Kidney (tissue), 14 donors: ENCODE data around the gene DAND5. TPM values are rescaled to one million over a fixed set of nuclear protein-coding genes. Genes with fewer than 3 reads are reported as not detected.

Experiments used
- DNase-seq, 5 donors: peaks; one replicate each; pipeline ENCODE4 v3.0.0-alpha.2; 2013 to 2020
- FAIRE-seq: peaks from 2 replicates; lab custom pipeline; 2012; peaks lifted over from hg19 to GRCh38; lab: Jason Lieb, UNC
- H3K27ac ChIP-seq, 2 donors: one replicate each; pipeline ENCODE4 v1.7.0; 2013; ENCODE audit warnings: low read depth in 2 of 2, low read length in 2 of 2, inconsistent platforms in 1 of 2
- H3K27me3 ChIP-seq: one replicate; pipeline ENCODE4 v1.7.1; 2013; ENCODE audit warnings: low read length, inconsistent platforms; ENCODE audit not compliant: control insufficient read depth, insufficient read depth
- H3K36me3 ChIP-seq, 3 donors: one replicate each; pipeline versions ENCODE4 v1.7.0 to v1.7.1; 2013; ENCODE audit warnings: low read length in 3 of 3, control low read depth in 1 of 3, inconsistent platforms in 1 of 3; ENCODE audit not compliant: insufficient read depth in 3 of 3, control insufficient read depth in 2 of 3
- H3K4me1 ChIP-seq, 3 donors: one replicate each; pipeline versions ENCODE4 v1.7.0 to v1.7.1; 2013; ENCODE audit warnings: low read length in 3 of 3, inconsistent platforms in 1 of 3, low read depth in 1 of 3; ENCODE audit not compliant: control insufficient read depth in 2 of 3, insufficient read depth in 2 of 3
- H3K4me3 ChIP-seq, 3 donors: one replicate each; pipeline versions ENCODE4 v1.7.0 to v1.8.1; 2013; ENCODE audit warnings: low read length in 3 of 3, control low read depth in 1 of 3, inconsistent platforms in 1 of 3
- H3K9ac ChIP-seq, 3 donors: one replicate each; pipeline versions ENCODE4 v1.7.0 to v1.7.1; 2013; ENCODE audit warnings: low read length in 3 of 3, control low read depth in 1 of 3, inconsistent platforms in 1 of 3
- H3K9me3 ChIP-seq, 3 donors: one replicate each; pipeline versions ENCODE4 v1.7.0 to v1.7.1; 2013; ENCODE audit warnings: low read length in 3 of 3, control low read depth in 1 of 3, inconsistent platforms in 1 of 3; ENCODE audit not compliant: control insufficient read depth in 2 of 3, insufficient read depth in 1 of 3
- CTCF ChIP-seq: IDR thresholded peaks from 3 replicates; pipeline ENCODE4 v1.5.1; 2012; ENCODE audit warnings: mild to moderate bottlenecking, moderate library complexity, borderline replicate concordance; ENCODE audit not compliant: insufficient read depth; ENCODE audit errors: extremely low read depth
- intact Hi-C: fragments of 100-400 bp; cut with DNase I; formaldehyde crosslinking; loops from one replicate; pipeline ENCODE4 v1.11.1; 2022
- polyA plus RNA-seq: library from polyadenylated mRNA; stranded (reverse); fragments of 350-450 nt; fragmentation: Illumina TruSeq; extraction: RNeasy Lipid Tissue Mini Kit (QIAGEN cat#74804); gene quantifications from one replicate; pipeline ENCODE4 v1.2.3, GENCODE V29; 2014; ENCODE audit warnings: low read depth, low replicate concordance; ENCODE audit not compliant: insufficient read depth
- total RNA-seq: library from RNA; stranded (reverse); fragmentation: NEBNext Ultra II Directional; extraction: Animal tissue kit (Norgen Biotek cat#: 25700); gene quantifications from one replicate; pipeline ENCODE4 v1.2.1, GENCODE V29; 2021
- donor health status: control.
- donor health status: control.
- donor health status: control.
- donor health status: control.
- donor health status: control.
- donor health status: DM: yes; HTN: yes; CAD: no.
- donor health status: Normal renal cell carcinoma (clear cell type).

DAND5 gene
- total and polyA plus RNA-seq, 2 donors from 2014 or later = not detected

- Histone ChIP-seq H3K4me3 (no peak overlapping the region), H3K9me3 (no peaks in the 10 kb centered on the region), H3K4me1 (peaks cover 0 to 10% (median 0%) of the 10 kb centered on the region in 3 donors), H3K27me3 (no peaks in the 10 kb centered on the region), H3K27ac (no peak overlapping the region), H3K9ac (no peak overlapping the region), H3K36me3 (peaks cover 0 to 4% (median 0%) of the 10 kb centered on the region in 3 donors)
- intact Hi-C loops = no loop called here
- TF ChIP-seq CTCF = no peak
- FAIRE-seq = no peak
- DNase-seq = no peak
Observed at GRCh38 chr19:12959481-12959880, 9.9 kb upstream of the DAND5 start.

- peak; percentile 92 for TF ChIP-seq CTCF
- Histone ChIP-seq H3K4me3 (peak overlapping the region; percentile 41 to 67 (median 53)), H3K9ac (peak overlapping the region in 2 of 3 donors; percentile 46 to 65), H3K4me1 (peaks cover 0 to 2% (median 0%) of the 10 kb centered on the region in 3 donors), H3K27me3 (no peaks in the 10 kb centered on the region), H3K9me3 (no peaks in the 10 kb centered on the region), H3K36me3 (no peaks in the 10 kb centered on the region), H3K27ac (no peak overlapping the region)
- no peak for FAIRE-seq
- peak; percentile 80 to 88 (median 86) for DNase-seq
- intact Hi-C loops = no loop called here
Observed at GRCh38 chr19:12965017-12965811, 4.2 kb upstream of the DAND5 start.

- DNase-seq (no peak), FAIRE-seq (no peak)
- H3K36me3 ChIP-seq = no peaks in the 10 kb centered on the region
- peak overlapping the region in 1 of 3 donors; percentile 25 for H3K4me3 ChIP-seq
- intact Hi-C loops = no loop called here
- H3K4me1 ChIP-seq = peaks cover 0 to 2% (median 0%) of the 10 kb centered on the region in 3 donors
- no peaks in the 10 kb centered on the region for H3K27me3 ChIP-seq
- TF ChIP-seq CTCF = no peak
- H3K9me3 ChIP-seq = no peaks in the 10 kb centered on the region
- no peak overlapping the region for H3K27ac ChIP-seq
- H3K9ac ChIP-seq = peak overlapping the region in 1 of 3 donors; percentile 31
Observed at GRCh38 chr19:12965812-12966135, 3.6 kb upstream of the DAND5 start.

GRCh38 chr19:12967907-12968306 is 1.5 kb upstream of the DAND5 start:
- Histone ChIP-seq H3K9me3 (no peaks in the 10 kb centered on the region), H3K9ac (no peak overlapping the region), H3K4me3 (no peak overlapping the region), H3K36me3 (no peaks in the 10 kb centered on the region), H3K27ac (no peak overlapping the region), H3K4me1 (peaks cover 0 to 2% (median 0%) of the 10 kb centered on the region in 3 donors), H3K27me3 (no peaks in the 10 kb centered on the region)
- DNase-seq (no peak), FAIRE-seq (no peak)
- TF ChIP-seq CTCF = no peak
- intact Hi-C loops = no loop called here
